ENCODE measurements around the gene GFI1B.

GRCh38 chr9:133028221-133028620 lies 49.7 kb downstream of the GFI1B start:
- TF ChIP-seq CTCF (IDR thresholded peaks at IDR 0.05) = no peak
- no peak for TF ChIP-seq POLR2A (IDR thresholded peaks at IDR 0.05)
